GM21717 (cell line): Measurements from ENCODE around the gene RUNX1.
A peak's percentile ranks its signal among the peaks of the same experiment; 100 is the strongest.

Experiments used
- ATAC-seq: cut with Tn5 transposase; IDR thresholded peaks from one replicate; pipeline ENCODE4 v1.9.1; 2021; ENCODE audit warnings: mild to moderate bottlenecking, moderate library complexity; ENCODE audit not compliant: unreplicated experiment

Gene RUNX1

DNA sequence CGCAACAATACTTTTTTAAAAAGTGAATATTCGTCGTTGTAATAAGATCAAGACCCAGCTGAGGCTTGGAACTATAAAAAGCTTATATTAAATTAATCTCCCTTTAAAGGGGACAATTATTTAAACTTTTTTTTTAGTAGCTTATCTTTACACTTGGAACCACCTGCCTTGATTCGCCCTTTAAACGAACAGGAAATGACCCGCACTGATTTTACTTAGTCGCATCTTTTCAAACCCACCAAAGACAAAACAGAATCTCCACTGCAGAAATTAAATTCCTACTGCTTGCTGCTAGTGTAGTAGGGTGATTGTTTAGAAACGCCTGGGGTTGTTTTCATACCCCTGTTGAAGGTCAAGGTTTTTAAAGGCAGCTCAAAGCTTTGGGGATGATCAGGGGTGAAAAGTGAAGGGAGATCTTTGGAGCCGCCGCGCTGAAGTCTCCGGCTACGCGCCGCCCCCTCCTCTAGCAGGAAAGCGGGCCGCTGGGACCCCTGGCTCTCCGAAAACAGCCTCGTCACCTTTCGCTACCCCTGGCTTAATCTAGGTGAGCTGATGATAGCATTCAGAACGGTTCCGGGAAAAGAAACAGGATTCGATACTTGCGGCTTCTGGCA is 163.4 kb downstream of the RUNX1 start:
- ATAC-seq: no peak

DNA sequence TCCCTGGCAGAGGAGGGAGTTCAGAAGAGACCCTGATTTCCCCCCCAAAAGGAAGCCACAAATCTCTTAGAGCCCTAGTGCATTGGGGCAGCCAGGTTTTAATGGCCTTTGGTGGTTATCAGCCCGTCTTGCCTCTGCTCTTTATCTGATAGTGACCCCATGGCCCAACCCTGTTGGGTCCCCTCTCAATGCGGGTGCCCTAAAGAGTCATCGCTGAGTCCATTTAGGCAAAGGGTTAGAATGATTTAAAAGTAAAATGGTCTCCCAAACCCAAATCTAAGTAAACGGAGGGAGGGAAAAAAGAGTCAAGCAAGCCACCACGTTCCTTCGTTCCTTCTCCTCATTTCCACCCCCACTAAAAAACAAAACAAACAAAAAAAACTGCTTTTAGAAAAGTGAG is 164.0 kb downstream of the RUNX1 start:
- no peak for ATAC-seq

DNA sequence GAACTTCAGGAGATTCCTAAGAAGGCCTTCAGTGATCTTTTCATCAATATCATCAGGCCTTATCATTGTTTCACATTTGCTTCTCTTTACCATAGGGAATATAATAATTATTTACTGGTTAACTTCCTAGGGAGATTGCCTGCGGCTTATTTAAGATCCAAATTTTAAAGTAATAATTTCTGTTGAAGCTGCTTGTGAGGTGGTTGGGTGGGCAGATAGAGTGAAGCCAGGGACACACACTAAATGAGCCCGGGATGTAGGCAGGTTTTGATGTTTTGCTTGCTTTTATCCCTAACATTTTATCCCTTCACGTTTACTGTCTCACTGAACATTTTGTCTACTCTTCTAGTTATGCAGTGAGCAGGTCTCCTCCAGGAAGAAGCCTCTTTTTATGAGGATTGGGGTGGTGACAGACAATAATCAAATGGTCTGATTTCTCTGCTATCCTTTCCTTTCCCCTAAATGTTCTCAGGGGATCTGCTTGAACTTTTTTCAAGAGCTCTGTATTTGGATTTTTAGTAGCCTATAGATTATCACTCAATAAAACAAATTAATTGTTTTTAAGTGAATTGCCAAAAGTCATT is 164.7 kb downstream of the RUNX1 start:
- ATAC-seq: no peak

DNA sequence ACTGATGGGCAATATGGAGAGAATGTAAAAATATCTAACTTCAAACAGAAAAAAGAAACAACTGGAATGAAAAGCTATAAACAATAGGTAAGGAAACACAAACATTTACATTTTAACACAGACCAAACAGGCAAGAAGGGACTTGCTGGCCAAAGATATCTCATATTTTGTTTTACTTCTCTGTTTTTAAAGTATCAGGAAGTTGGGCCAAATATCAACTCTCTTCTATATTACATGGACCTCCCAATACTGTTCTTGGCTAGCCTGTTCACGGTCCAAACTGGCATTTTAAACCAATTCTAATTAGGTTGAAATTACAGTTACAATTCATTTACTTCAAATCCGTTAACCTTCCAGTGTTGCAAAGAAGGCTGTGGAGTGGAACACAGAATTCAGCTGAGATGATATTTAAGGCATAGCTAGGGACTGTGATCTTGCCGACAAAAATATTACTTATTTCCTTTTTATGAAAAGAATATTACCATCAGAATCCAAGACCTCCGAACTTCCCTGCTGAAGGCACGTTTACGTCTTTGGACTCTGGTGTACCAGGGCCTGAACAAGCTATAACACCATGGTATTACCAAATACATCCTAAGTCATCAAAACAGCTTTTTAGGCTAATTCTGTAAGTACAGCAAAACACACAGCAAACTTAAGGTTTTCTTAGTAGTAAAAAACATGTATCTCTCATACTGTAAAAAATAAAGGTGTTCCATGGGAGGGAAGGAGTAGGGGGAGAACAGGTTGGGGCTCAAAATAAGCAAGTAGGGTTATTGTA is 165.4 kb downstream of the RUNX1 start:
- ATAC-seq: no peak

DNA sequence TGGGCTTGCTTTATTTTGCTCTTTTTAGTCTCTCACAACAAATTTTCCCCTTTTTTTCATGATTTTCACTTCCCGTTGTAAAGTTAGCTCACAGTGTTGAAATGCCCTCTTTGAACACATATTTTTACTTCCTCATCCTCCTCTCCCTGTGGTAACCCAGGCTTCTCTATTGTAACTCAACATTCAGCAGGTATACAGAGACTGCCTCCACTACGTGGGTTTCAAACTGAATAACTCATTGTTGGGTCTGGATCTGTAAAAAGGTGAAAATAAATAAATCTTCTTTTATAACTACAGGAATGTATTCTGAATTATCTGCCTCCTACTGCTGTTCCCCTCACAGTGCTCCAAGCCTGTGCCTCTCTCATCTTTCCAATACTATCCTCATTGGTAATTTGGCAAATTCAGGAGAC is 166.4 kb downstream of the RUNX1 start:
- peak; percentile 45 for ATAC-seq

DNA sequence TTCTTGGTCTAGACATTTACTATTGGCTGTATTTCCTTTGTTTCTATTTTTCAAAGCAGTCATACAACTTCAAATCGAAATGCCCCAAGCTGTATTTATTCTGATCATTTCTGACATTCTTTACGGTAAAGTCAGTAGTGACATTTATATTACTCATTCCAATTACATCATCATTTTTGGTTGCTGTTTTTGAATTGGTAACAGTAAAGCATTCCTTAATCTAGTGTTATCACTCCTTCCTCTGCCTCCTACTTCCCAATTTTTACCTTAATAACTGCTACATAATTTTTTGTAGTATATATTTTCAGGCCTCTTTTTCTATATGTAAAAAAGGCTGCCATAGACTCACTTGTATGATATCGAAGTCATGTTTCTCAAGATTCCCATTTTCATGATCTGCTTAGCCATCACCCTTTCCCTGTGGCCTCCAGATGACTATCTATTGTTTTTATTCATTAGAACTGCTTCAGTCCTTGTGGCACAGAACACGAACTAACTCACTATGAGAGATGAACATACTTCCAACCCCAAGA is 167.2 kb downstream of the RUNX1 start:
- no peak for ATAC-seq

DNA sequence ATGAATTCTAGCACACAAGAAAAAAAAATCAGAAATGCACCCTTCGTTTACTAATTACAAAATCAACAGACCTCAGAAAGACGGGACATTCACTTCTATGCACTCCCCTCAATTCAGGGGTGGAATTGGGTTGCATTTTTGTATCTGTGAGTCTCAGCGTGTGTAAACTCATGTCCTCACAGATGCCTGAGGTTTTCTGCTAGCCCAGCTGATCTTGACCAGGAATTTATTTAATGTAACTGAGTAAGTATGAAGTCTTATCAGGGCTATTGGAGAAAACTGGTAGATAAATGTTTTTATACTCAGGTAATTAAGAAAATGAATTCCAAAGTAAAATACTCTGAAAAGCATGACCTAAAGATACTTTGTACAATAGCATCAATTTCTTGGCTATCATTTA is 167.7 kb downstream of the RUNX1 start:
- ATAC-seq: no peak

DNA sequence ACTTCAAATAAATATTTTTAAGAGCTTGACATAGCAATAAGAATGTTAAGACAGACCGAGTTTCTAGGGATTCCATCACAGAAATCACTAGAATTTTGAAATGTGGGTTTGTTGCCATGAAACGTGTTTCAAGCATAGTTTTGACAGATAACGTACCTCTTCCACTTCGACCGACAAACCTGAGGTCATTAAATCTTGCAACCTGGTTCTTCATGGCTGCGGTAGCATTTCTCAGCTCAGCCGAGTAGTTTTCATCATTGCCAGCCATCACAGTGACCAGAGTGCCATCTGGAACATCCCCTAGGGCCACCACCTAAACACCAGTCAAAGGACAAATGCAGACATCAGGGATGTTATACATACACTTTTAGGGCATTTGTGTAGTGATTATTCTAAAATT is 168.7 kb downstream of the RUNX1 start:
- ATAC-seq: no peak

DNA sequence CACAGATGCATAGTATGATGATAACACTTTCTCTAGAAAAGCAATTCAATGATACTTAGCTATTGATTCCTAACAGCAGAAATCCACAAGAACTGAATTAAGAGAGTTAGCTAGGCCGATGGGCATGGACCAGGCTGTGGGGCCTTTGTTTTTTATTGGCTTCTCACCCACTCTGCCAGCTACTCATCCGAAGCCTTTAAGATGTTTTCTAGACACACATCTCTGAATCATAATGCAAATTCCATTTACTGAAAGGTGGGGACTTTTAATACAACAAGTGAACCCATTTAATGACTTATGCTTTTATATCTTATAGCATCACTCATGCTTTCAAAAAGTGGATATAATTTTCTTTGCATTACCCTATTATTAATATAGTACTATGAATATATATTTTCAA is 170.2 kb downstream of the RUNX1 start:
- no peak for ATAC-seq

DNA sequence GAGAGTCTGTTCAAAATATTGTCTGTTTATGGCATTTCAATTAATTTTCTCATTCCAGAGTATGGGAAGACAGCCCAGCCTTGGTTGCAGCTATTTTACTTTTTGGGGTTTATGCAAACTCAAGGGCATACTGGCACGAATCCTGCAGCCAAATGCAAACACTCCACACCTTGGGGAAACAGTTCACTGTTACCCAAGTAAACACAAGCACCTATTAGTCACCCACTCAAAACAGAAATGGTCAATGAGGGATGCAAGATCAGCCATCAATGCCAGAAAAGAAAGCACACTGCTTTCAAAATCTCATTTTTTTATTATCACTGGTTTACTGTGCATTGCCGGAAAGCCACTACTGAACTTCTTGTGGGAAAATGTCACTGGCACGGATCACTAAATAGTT is 170.6 kb downstream of the RUNX1 start:
- ATAC-seq: no peak

DNA sequence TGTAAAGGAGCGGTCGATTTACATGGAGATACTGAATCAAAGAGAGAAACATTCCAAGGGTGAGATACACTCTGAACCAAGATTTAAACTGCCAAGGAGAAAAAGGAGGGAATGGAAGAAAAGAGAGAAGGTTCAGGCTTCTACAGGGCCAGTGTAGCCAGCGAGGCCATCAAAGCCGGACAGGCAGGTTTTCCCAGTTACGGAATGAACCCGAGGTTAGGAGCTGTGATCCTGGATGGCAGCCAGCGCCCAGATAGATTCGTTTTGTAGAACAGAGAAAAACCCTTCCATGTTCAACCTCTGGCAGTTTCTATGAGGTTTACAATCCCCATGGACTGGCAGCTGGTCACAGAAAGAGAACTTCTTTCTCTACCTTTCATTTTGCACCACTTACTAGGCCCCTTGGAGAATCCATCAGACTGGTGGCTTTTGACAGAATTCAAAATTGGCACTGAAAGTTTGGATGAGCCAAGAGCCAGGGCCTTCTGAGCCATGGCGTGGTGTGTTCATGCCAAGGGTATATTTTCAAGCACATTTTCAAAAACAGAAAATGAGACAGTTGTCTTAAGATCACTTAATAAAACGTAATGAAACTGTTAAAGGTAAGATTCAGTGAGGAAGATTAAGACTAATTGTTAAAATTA is 171.5 kb downstream of the RUNX1 start:
- no peak for ATAC-seq

DNA sequence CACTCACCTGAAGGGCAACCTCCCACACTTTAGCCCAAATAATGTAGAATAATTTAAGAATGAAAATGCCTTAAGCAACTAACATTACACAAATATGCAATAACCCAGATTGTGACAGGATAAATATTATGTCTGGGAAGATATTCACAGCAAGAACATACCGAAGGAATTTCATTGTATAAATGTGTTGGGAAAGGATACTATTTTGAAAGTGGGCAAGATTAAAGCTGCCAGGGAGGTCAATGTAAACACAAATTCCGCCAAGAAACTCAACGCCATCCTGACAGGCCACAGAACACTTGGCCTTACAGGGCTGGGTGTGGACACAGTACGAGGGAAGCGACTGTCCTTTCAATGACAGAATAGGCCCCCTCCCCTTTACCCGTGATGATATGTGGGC is 173.3 kb downstream of the RUNX1 start:
- ATAC-seq: no peak

DNA sequence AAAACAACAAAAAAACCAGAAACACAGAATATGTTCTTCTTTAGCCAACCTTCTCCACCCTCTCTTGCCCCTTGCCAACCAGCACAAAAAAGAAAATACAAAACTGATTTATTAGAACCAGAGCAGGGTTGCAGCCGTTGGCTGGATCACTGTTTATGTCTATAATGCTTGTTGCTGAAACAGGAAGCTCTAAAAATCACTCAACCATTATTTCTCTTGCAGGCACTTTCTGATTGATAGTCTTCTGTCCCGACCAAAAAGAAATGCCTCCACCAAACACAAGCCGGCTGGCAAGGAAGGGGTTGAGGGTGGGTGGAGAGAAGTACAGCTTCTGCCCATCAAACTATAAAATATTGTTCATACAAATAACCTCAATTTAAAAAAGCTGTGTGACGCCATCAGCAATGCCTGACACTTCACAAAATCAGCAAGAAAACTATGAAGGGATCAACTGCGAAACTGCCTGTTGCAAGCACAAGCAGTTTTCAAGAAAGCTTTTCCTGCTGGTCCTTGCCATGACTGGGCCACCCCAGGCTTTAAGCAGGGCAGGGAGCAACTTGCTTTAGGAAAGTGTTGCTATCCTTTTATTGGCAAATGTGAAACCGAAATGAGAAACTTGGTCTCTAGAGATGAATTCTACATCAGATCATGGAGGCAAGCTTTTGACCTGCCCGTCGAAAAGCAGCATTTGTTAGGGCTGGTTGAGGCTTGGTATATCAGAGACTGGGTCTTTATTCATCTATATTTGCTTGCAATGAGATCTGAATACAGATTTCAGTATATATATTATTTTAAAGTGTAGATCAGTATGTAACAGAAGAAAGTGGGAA is 174.2 kb downstream of the RUNX1 start:
- ATAC-seq: no peak

DNA sequence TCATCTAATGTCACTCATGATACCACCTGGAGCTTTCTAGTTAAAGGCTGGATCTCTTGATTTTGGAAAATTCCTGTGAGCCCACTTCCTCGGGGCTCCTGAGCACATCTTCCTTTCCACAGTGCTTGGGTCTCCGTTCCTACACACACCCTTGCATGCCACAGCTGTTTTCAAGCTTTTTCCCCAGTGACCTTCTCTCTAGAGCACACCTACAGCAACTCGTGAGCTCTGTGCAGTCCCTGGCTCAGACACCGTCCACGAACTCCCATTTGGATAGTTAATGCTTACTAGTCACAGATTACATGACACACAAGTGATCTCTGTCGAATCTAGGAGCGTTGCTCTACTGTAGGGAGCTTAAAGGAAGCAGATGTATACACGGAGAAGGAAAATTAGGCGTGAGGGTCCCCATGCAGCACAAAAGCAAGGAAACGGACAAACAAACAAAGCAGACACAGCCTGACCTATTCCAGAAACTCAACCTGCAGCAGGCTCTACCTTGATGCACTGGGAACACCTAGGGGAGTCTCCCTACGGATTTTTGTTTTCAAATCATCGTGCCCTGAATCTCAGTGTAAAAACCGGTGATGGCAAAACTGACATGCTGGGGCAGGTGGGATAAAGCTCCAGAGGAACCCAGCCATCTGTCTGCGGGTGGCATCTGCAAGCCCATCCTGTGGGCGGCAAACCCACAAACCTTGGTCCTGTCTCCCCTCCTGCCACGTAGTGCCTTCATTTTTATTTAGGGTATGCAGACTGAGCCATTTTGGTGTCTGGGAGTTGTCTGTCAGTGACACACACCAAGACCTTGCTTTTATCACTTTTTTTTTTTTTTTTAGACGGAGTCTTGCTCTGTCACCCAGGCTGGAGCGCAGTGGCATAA is 177.8 kb downstream of the RUNX1 start:
- ATAC-seq: no peak

DNA sequence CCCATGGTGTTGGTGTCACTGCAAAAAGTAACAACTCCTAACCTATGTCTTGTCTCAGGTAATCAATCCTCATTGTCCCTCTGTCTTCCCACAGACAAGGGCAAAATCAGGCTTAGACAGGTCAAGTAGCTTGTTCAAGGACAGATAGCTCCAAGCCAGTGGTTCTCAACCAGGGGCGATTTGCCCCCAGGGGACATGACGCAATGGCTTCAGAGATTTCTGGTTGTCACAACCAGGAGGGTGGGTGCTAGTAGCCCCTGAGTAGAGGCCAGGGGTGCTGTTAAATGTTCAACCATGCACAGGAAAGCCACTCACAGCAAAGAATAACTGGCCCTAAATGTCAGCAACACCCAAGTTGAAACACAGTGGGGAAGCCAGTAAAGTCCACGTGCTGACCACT is 178.9 kb downstream of the RUNX1 start:
- no peak for ATAC-seq

DNA sequence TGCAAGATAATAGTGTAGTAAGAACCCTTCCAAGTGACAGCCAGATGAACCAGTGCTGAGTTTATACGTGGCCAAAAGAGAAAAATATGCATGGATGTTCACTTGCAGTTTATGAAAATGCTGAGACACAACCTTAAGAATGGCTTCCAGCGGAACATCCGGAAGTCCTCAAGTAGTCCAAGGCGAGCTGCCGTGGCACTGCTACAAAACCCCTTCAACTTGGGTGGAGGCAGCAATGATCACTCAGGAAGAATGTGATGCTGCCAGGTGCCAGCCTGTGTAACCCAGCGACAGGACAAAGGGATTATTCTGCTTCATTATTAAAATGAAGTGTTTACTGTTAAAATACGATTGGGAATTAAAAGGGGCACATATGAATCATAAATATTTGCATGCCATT is 179.6 kb downstream of the RUNX1 start:
- no peak for ATAC-seq

DNA sequence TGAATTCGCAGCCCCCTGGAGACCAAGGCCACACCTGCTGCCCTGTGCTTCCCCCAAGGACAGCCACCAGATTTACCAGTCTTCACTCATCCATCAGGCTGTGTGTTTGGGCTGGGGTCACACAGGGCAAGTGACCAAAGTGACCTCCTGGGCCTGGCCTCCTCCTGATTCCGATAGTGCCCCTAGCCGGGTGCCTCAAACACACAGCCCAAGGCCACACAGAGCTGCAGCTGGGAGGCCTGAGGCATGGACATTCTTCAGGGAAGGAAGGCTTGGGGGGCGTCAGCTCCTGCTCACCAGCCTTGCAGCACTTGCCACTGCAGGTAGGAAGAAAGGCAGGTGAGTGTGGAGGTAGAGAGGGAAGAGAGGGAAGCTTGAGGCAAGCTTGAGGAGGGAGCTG is 181.3 kb downstream of the RUNX1 start:
- ATAC-seq: no peak

DNA sequence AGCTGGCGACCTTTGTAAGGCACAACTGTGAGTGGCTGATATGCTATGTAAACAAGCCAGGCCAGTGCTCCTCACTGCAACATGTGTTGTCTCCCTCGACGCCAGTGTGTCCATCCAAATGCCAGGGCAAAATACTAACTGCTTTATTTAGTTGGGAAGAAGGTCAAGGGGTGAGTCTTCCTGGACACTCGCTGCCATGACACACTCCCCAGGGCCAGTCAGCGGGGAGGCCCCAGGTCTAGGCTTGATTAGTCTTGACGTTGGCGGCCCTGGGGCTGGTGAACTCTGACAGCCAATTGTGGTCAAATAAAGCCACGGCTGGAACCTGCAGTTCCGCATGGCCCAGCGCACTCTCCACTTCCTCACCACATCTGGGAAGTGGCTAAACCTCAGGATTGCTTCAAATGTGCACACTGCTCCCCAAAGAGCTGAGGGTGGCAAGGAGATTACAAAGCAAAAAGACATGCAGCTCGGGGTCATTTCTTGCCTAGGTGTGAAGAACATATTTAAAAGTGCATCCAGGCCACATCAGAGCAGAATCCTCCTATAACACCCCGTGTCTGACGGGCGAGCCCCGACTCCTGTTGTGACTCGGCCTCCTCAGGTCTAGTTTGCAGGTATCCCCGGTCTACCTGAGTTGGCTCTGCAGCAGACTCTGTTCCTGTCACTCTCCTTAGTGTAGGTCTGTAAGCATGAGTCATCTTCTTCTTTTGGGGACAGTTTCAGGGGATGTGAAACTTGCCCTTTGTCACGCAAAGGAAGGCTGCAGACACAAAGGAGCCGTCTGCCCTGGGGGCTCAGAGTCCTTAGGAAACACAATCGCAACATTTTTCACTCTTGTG is 183.5 kb downstream of the RUNX1 start:
- peak; percentile 88 for ATAC-seq
